ENCODE results near the gene WDPCP. TPM values are rescaled to one million over a fixed set of nuclear protein-coding genes. Genes with fewer than 3 reads are reported as not detected.
A peak's percentile ranks its signal among the peaks of the same experiment; 100 is the strongest.

Gene WDPCP
- total RNA-seq, 4 donors from 2014 or later, result 2.6 to 15.5 (median 10.9) TPM

GRCh38 chr2:63497576-63497975, 90.7 kb downstream of the WDPCP start:
- in situ Hi-C loops (cut with MboI; ENCODE audit: low pct_ligation_motif_present in 1 of 4, low pct_unique_long_range_greater_than_20kb in 1 of 4, low sequenced_read_pairs in 3 of 4), result no loop called here
- 78 to 82% methylated on average over 2 of the region's 2 CpGs for WGBS, 2 donors (ENCODE audit: low coverage in 1 of 2)
- no peak overlapping the region for H3K4me3 ChIP-seq

DNA sequence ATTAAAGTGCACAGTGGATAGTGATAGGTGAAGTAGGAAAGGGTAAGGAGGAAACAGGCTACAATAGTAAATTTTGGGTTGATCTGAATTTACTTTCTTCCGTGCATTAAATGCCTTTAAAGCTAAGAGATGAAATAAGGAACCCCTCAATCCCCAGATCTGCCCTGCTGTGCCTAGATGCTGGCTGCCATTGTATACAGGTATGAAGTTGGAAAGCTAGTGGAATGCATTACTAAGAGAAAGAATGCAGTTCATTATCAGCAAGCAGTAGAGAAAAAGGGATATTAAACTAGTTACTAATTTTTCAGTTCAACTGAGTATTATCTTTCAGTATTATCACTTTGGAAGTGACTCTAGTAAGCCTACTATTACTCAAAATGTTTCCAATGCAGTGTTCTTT, 93.3 kb downstream of the WDPCP start:
- intact Hi-C loops (cut with DNase I; ENCODE audit: low total_unique reads), result no loop called here
- WGBS, 2 donors (ENCODE audit: low coverage in 1 of 2), result 94 to 100% methylated on average over 1 of the region's 1 CpG
- H3K36me3 ChIP-seq, result no peaks in the 10 kb centered on the region
- H3K4me3 ChIP-seq, result no peak overlapping the region
- TF ChIP-seq POLR2A (IDR thresholded peaks at IDR 0.05) (no peak), POLR2AphosphoS5 (IDR thresholded peaks at IDR 0.05) (no peak), EP300 (IDR thresholded peaks at IDR 0.05; ENCODE audit: low read depth) (no peak)
- TF ChIP-seq, protein P1, sequence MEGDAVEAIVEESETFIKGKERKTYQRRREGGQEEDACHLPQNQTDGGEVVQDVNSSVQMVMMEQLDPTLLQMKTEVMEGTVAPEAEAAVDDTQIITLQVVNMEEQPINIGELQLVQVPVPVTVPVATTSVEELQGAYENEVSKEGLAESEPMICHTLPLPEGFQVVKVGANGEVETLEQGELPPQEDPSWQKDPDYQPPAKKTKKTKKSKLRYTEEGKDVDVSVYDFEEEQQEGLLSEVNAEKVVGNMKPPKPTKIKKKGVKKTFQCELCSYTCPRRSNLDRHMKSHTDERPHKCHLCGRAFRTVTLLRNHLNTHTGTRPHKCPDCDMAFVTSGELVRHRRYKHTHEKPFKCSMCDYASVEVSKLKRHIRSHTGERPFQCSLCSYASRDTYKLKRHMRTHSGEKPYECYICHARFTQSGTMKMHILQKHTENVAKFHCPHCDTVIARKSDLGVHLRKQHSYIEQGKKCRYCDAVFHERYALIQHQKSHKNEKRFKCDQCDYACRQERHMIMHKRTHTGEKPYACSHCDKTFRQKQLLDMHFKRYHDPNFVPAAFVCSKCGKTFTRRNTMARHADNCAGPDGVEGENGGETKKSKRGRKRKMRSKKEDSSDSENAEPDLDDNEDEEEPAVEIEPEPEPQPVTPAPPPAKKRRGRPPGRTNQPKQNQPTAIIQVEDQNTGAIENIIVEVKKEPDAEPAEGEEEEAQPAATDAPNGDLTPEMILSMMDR (IDR thresholded peaks at IDR 0.05), result no peak
- H3K4me1 ChIP-seq, result no peaks in the 10 kb centered on the region
- in situ Hi-C loops (cut with MboI; ENCODE audit: low pct_ligation_motif_present in 1 of 4, low pct_unique_long_range_greater_than_20kb in 1 of 4, low sequenced_read_pairs in 3 of 4), result no loop called here
- no peaks in the 10 kb centered on the region for H3K27me3 ChIP-seq
- H3K9me3 ChIP-seq, result no peaks in the 10 kb centered on the region
- DNase-seq, result no peak
- no peak overlapping the region for H3K27ac ChIP-seq

More at GRCh38 chr2:63497576-63497975, 90.7 kb downstream of the WDPCP start:
- no peaks in the 10 kb centered on the region for H3K27me3 ChIP-seq
- no peaks in the 10 kb centered on the region for H3K4me1 ChIP-seq
- H3K9me3 ChIP-seq, result no peaks in the 10 kb centered on the region
- H3K36me3 ChIP-seq, result no peaks in the 10 kb centered on the region
- H3K27ac ChIP-seq, result no peak overlapping the region
- no peak for DNase-seq
- intact Hi-C loops (cut with DNase I; ENCODE audit: low total_unique reads), result no loop called here
- TF ChIP-seq EP300 (IDR thresholded peaks at IDR 0.05; ENCODE audit: low read depth) (no peak), POLR2A (IDR thresholded peaks at IDR 0.05) (no peak), POLR2AphosphoS5 (IDR thresholded peaks at IDR 0.05) (no peak)
- TF ChIP-seq, protein P1 (IDR thresholded peaks at IDR 0.05), result no peak

- Histone ChIP-seq H3K27ac (no peak overlapping the region), H3K4me1 (no peaks in the 10 kb centered on the region), H3K27me3 (no peaks in the 10 kb centered on the region), H3K36me3 (no peaks in the 10 kb centered on the region), H3K4me3 (no peak overlapping the region), H3K9me3 (no peaks in the 10 kb centered on the region)
- TF ChIP-seq POLR2AphosphoS5 (IDR thresholded peaks at IDR 0.05) (no peak), POLR2A (IDR thresholded peaks at IDR 0.05) (no peak), EP300 (IDR thresholded peaks at IDR 0.05; ENCODE audit: low read depth) (no peak)
- TF ChIP-seq, protein P1 (IDR thresholded peaks at IDR 0.05), result no peak
- DNase-seq, result no peak
- 87 to 89% methylated on average over 7 of the region's 7 CpGs for WGBS, 2 donors (ENCODE audit: low coverage in 1 of 2)
- in situ Hi-C loops (cut with MboI; ENCODE audit: low pct_ligation_motif_present in 1 of 4, low pct_unique_long_range_greater_than_20kb in 1 of 4, low sequenced_read_pairs in 3 of 4), result no loop called here
- intact Hi-C loops (cut with DNase I; ENCODE audit: low total_unique reads), result no loop called here
These were observed 94.2 kb downstream of the WDPCP start for GRCh38 chr2:63494100-63494499.

- DNase-seq, result no peak
- H3K9me3 ChIP-seq, result no peaks in the 10 kb centered on the region
- WGBS, 2 donors (ENCODE audit: low coverage in 1 of 2), result 66 to 74% methylated on average over 2 of the region's 2 CpGs
- no peak overlapping the region for H3K4me3 ChIP-seq
- H3K27ac ChIP-seq, result no peak overlapping the region
- H3K4me1 ChIP-seq, result no peaks in the 10 kb centered on the region
- TF ChIP-seq POLR2AphosphoS5 (IDR thresholded peaks at IDR 0.05) (no peak), EP300 (IDR thresholded peaks at IDR 0.05; ENCODE audit: low read depth) (no peak)
- TF ChIP-seq, protein P1 (IDR thresholded peaks at IDR 0.05), result peak; percentile 15 to 42 (median 37)
- H3K36me3 ChIP-seq, result no peaks in the 10 kb centered on the region
- intact Hi-C loops (cut with DNase I; ENCODE audit: low total_unique reads), result no loop called here
- in situ Hi-C loops (cut with MboI; ENCODE audit: low pct_ligation_motif_present in 1 of 4, low pct_unique_long_range_greater_than_20kb in 1 of 4, low sequenced_read_pairs in 3 of 4), result no loop called here
- H3K27me3 ChIP-seq, result no peaks in the 10 kb centered on the region
These were observed 100.1 kb downstream of the WDPCP start for GRCh38 chr2:63488118-63488713.
